ENCODE results near the gene KLHL14. TPM values are rescaled to one million over a fixed set of nuclear protein-coding genes. Genes with fewer than 3 reads are reported as not detected.

Gene KLHL14
- total and polyA plus RNA-seq, 2 experiments from 2014 or later: 0.44 to 1.9 TPM

- ATAC-seq: no peak
- Histone ChIP-seq H3K79me2 (replicated peaks; ENCODE audit: insufficient read depth) (no peaks in the 10 kb centered on the region), H3K27me3 (ENCODE audit: insufficient read depth) (peaks cover 14% of the 10 kb centered on the region), H4K20me1 (replicated peaks; ENCODE audit: insufficient read depth) (no peaks in the 10 kb centered on the region), H3K9me2 (ENCODE audit: insufficient read depth) (no peaks in the 10 kb centered on the region), H3K4me3 (no peak overlapping the region), H3F3A (replicated peaks; ENCODE audit: low read depth) (no peaks in the 10 kb centered on the region), H3K36me3 (ENCODE audit: insufficient read depth) (no peaks in the 10 kb centered on the region), H3K4me2 (no peak overlapping the region), H2AFZ (no peak overlapping the region), H3K4me1 (ENCODE audit: insufficient read depth) (peaks cover 23% of the 10 kb centered on the region), H3K27ac (ENCODE audit: low read depth) (no peak overlapping the region)
- Mint-ChIP-seq H3K27ac (no peak overlapping the region; the same call in 1 of the 2 replicates), H3K9me3 (no peaks in the 10 kb centered on the region), H3K4me3 (no peak overlapping the region), H3K27me3 (ENCODE audit: insufficient read depth, low read depth, poor library complexity) (no peaks in the 10 kb centered on the region), H3K4me1 (peaks cover 36% of the 10 kb centered on the region), H3K36me3 (ENCODE audit: low read depth) (no peaks in the 10 kb centered on the region)
- TF ChIP-seq EZH2 (IDR thresholded peaks at IDR 0.05; ENCODE audit: low read depth, unreplicated experiment) (no peak), POLR2AphosphoS5 (IDR thresholded peaks at IDR 0.05; ENCODE audit: low read depth) (no peak), CREB1 (CRISPR knock-in tag; IDR thresholded peaks at IDR 0.05; ENCODE audit: low read depth) (no peak), JUNB (IDR thresholded peaks at IDR 0.05; ENCODE audit: unreplicated experiment) (no peak), ZNF462 (CRISPR knock-in tag; IDR thresholded peaks at IDR 0.05) (no peak), STAT1 (IDR thresholded peaks at IDR 0.05; ENCODE audit: unreplicated experiment) (no peak)
- DNase-seq (ENCODE audit: low spot score): no peak
Observed at GRCh38 chr18:32763293-32763692, 9.5 kb downstream of the KLHL14 start.

GRCh38 chr18:32761231-32761630, 11.6 kb downstream of the KLHL14 start:
- peaks cover 19% of the 10 kb centered on the region for H3K4me1 ChIP-seq (ENCODE audit: insufficient read depth)
- no peak overlapping the region for H2AFZ ChIP-seq
- Mint-ChIP-seq H3K4me3 (no peak overlapping the region), H3K27me3 (ENCODE audit: insufficient read depth, low read depth, poor library complexity) (no peaks in the 10 kb centered on the region), H3K9me3 (no peaks in the 10 kb centered on the region), H3K4me1 (peaks cover 40% of the 10 kb centered on the region), H3K27ac (no peak overlapping the region), H3K36me3 (ENCODE audit: low read depth) (no peaks in the 10 kb centered on the region)
- H3K27me3 ChIP-seq (ENCODE audit: insufficient read depth): no peaks in the 10 kb centered on the region
- H3K27ac ChIP-seq (ENCODE audit: low read depth): no peak overlapping the region
- no peaks in the 10 kb centered on the region for H3K36me3 ChIP-seq (ENCODE audit: insufficient read depth)
- no peaks in the 10 kb centered on the region for H3K79me2 ChIP-seq (replicated peaks; ENCODE audit: insufficient read depth)
- no peaks in the 10 kb centered on the region for H3F3A ChIP-seq (replicated peaks; ENCODE audit: low read depth)
- H3K4me3 ChIP-seq: no peak overlapping the region
- DNase-seq (ENCODE audit: low spot score): no peak
- no peaks in the 10 kb centered on the region for H3K9me2 ChIP-seq (ENCODE audit: insufficient read depth)
- peak; percentile 39; the same call in 2 of the 3 replicates for ATAC-seq
- H3K4me2 ChIP-seq: peak overlapping the region; percentile 61
- no peaks in the 10 kb centered on the region for H4K20me1 ChIP-seq (replicated peaks; ENCODE audit: insufficient read depth)
- TF ChIP-seq ETS1 (IDR thresholded peaks at IDR 0.05) (no peak), EZH2phosphoT487 (IDR thresholded peaks at IDR 0.05; ENCODE audit: unreplicated experiment) (no peak), CREB1 (CRISPR knock-in tag; IDR thresholded peaks at IDR 0.05; ENCODE audit: low read depth) (no peak), STAT1 (IDR thresholded peaks at IDR 0.05; ENCODE audit: unreplicated experiment) (no peak), ZNF114 (CRISPR knock-in tag; IDR thresholded peaks at IDR 0.05) (no peak), POLR2AphosphoS5 (IDR thresholded peaks at IDR 0.05; ENCODE audit: low read depth) (no peak), CTCF (conservative IDR thresholded peaks at IDR 0.05; ENCODE audit: low read depth in 2 of 2) (no peak), EZH2 (IDR thresholded peaks at IDR 0.05; ENCODE audit: low read depth, unreplicated experiment) (no peak), ZNF331 (CRISPR knock-in tag; IDR thresholded peaks at IDR 0.05; ENCODE audit: low read depth) (no peak), JUNB (IDR thresholded peaks at IDR 0.05; ENCODE audit: unreplicated experiment) (no peak), NANOG (IDR thresholded peaks at IDR 0.05; ENCODE audit: borderline replicate concordance) (no peak)

All from GM23338 (cell line).